Activated CD8-positive, alpha-beta memory T cell treated with anti-CD3 and anti-CD28 coated beads, Interleukin-2, amount 50 U/mL, for 48 hours (primary cell): Measurements from ENCODE around the gene PRPH.
"Not testable (repeated sequence)": the region's sequence is repeated elsewhere in the genome, so short reads cannot be mapped to it uniquely, and the experiment has no call there.

ENCODE experiments used
- DNase-seq: peaks from one replicate; pipeline ENCODE4 v3.0.0-alpha.2; 2020

Gene PRPH

DNA sequence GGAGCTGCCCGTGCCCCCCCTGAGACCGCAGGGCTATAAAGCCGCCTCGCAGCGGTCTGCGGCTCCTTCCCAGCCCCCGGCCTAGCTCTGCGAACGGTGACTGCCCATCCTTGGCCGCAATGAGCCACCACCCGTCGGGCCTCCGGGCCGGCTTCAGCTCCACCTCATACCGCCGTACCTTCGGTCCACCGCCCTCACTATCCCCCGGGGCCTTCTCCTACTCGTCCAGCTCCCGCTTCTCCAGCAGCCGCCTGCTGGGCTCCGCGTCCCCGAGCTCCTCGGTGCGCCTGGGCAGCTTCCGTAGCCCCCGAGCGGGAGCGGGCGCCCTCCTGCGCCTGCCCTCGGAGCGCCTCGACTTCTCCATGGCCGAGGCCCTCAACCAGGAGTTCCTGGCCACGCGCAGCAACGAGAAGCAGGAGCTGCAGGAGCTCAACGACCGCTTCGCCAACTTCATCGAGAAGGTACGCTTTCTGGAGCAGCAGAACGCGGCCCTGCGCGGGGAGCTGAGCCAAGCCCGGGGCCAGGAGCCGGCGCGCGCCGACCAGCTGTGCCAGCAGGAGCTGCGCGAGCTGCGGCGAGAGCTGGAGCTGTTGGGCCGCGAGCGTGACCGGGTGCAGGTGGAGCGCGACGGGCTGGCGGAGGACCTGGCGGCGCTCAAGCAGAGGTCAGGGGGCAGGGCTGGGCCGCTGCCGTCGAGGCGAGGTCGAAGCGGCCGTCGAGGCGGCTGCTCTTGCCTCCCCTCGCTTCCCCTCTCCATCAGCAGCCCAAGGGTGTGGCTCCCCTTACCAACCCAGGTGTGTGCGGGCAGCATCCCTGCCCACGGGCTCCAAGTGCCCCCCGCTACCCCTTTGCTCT lies at the start of gene PRPH:
Gene PRPH (plus strand): TSS at position 66 of the 855 bp plus-strand sequence. CDS start 54 bp downstream, at position 120.
- peak; percentile 64 for DNase-seq

- DNase-seq: no peak
Observed at GRCh38 chr12:49251357-49251756, 43.6 kb upstream of the PRPH start.

DNA sequence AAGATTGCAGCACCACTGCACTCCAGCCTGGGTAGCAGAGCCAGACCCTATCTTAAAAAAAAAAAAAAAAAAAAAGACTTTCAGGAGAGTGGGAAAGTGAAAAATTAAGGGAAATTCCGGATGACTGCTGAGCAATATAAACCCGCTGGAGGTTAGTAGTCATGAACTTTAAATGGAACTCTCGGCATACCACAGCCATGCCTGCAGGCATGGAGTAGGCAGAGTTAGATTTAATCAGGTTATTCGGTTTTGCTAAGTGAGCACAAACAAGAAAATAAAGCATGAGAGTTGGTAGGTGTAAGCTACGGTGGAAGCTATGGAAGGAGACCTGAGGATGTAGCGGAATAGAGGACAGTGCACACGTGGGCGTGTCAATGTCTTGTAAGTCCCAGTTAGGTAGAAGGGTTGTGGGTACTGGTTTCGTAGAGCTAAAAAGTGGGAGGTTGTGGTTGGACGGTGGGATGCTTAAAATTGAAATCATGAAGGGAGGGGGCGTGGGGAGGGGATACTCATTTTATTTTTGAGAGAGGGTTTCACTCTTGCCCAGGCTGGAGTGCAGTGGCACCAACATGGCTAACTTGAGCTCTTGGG lies 41.8 kb upstream of the PRPH start:
- no peak for DNase-seq

- not testable (repeated sequence) for DNase-seq
Observed at GRCh38 chr12:49255456-49255855, 39.5 kb upstream of the PRPH start.

DNA sequence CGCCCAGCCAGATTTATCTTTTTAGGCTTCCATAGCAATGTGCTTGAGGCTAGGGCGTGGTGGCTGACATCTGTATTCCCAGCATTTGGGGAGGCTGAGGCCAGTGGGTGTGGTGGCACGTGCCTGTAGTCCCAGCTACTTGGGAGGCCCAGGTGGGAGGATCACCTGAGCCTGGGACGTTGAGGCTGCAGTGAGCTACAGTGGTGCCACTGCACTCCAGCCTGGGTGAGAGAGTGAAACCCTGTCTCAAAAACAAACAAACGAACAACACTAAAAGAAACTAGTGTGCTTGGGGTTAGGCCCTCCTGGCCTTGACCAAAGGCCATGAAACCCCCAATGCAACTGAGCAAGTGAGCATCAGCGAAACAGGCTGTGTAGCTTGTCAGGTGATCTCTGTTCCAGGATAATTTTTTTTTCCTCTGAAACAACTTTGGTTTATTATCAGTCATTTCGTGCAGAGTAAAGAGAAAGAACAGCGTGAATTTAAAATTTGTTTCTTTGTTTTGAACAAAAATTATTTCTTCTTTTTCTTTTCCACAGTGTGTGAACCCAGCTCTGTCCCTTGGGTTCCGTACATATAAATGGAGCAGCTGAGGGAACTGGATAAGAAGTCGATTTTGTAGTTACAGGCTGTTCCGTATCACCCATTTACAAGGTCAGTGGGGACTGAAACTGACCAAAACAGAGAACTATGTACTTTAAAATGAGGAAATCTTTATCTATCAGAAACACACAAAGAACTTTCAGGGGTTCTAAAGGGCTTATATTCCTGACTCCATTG lies 38.9 kb upstream of the PRPH start:
- no peak for DNase-seq

GRCh38 chr12:49257508-49258184 lies 37.3 kb upstream of the PRPH start:
- not testable (repeated sequence) for DNase-seq

DNA sequence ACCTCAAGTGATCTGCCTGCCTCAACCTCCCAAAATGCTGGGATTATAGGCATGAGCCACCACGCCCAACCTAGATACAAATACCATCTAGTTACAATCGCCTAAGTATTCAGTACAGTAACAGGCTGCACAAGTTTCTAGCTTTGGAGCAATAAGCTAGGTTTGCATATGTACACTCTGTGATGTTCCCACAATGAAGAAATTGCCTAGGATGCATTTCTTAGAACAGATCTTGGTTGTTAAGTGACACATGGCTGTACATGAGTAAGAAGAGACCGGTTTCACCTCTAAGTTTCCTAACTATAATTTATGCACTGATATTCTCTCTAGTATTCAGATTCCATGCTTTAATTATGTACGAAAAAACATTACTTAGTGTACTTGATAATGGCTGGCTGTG lies 35.5 kb upstream of the PRPH start:
- DNase-seq: no peak

DNA sequence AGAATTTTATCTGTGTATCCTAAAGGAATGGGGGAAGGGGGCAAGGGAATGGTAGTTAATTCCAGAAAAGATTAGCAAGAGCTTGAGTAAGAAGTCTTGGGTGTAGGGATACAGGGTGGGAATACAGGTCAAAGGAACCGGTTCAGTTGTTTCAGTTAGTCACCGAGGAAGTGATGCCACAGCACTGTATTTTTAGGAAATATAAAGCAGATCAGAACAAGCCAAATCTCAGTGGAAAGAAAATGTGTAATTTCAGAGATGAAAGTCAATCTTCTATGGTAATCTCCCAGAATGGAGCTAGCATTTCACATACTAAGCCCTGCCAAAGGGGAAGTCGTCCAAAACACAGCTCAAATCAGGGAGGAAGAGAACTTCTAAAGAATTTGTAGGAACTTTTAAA lies 34.8 kb upstream of the PRPH start:
- no peak for DNase-seq

GRCh38 chr12:49260571-49261363 lies 34.2 kb upstream of the PRPH start:
- DNase-seq: no peak

DNA sequence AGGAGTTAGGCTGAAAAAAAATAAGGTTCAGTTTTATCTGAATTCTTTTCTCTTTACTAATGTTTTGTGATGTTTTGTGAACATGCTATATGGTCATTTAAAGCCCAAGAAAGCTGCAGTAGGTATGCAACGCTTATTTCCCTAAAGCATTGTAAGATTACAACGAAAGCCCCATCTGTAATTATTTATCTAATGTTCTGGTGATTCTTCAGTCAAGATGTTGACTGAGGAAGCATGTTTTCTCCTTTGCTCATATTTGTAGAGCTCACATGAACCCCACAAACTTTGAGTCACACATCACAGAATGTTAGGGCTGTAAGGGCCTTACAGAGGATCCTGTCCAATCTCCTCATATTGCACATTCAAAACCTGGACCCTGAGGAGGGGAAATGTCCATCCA lies 33.2 kb upstream of the PRPH start:
- DNase-seq: no peak

GRCh38 chr12:49263400-49263763 lies 31.6 kb upstream of the PRPH start:
- no peak for DNase-seq

DNA sequence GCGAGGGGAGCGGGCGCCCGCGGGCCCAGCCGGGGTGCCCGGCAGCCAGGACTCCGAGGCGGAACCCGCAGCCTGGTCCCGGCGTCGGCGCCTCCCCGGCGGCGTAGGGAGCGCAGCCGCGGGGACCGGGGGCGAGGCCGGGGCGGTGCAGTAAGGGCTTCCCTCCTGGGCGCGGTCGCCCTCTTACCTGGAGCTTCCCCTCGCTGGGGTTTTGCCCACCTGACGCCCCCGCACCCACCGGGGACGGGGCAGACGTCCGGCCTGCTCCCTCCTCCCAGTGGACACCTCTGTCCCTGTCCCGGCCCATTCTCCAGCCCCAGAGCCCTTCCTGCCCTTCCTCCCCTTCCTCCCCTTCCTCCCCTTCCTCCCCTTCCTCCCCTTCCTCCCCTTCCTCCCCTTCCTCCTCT lies 30.5 kb upstream of the PRPH start:
- peak; percentile 80 for DNase-seq

DNA sequence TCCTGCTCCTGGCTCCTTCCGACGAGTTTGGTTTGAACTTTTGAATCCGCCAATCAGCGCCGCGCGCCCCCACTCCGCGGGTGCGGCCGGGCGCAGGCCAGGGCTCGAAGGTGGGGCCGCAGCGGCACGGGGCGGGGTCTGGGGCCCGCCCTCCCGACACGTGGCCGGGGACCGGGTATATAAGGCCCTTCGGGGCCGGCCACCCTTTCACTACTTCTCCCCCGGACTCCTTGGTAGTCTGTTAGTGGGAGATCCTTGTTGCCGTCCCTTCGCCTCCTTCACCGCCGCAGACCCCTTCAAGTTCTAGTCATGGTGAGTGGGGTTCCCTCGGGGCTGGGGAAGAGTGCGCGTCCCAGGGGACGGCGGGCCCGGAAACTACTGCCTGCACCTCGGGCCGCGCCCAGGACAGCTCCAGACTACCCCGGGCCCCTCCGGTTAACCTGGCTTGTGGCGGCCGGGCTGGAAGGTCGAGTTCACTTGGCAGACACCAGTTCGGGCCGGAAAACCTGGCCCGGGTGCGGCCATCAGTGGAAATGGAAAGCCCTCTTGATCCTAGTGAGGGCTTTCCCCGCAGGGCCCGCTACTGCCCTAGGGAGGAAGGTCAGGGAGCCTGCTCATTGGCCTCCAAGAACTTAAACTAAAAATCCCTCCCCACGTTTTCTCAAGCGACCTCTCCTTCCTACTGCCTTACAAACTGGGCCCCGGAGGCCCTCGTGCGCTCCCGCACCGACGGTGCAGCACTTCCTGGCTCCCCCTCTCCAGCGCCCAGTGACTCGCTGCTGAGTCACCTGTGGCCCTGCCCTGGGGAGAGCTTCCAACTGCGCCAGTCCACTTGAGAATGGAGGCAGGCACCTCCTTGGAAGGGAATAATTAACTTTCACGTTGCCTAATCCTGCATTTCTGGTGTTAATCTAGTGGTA lies 29.8 kb upstream of the PRPH start, which contains the start of gene TUBA1C:
Gene TUBA1C (plus strand): TSS at position 210 of the 920 bp plus-strand sequence. CDS start 100 bp downstream, at position 310.
- DNase-seq: peak; percentile 98

DNA sequence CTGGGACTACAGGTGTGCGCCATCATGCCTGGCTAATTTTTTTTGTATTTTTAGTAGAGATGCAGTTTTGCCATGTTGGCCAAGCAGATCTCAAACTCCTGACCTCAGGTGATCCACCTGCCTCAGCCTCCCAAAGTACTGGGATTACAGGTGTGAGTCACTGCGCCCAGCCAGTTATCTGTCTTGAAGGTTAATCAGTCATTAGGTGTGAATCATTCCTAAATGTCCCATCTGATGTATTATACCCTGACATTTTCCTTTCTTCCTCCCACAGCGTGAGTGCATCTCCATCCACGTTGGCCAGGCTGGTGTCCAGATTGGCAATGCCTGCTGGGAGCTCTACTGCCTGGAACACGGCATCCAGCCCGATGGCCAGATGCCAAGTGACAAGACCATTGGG lies 25.8 kb upstream of the PRPH start:
- not testable (repeated sequence) for DNase-seq

GRCh38 chr12:49272790-49273725 lies 21.9 kb upstream of the PRPH start:
- DNase-seq: no peak

DNA sequence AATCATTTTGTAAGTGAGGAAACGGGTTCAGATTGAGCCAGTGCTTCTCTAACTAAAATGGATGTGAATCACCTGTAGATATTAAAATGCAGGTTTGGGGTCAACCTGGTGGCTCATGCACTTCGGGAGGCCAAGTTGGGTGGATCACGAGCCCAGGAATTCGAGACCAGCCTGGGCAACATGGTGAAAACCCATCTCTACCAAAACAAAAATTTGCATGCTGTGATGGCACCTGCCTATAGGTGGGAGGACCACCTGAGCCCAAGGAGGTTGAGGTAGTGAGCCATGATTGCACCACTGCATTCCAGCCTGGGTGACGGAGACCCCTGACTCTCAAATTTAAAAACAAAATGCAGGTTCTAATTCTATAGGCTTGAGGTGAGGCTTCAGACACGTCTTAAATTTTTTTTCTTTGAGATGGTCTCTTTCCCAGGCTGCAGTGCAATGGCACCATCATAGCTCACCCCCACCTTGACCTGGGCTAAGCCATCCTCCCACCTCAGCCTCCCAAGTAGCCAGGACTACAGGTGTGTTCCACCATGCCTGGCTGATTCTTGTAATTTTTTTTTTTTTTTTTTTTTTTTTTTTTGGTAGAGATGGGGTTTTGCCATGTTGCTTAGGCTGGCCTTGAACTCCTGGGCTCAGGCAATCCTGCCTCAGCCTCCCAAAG lies 21.1 kb upstream of the PRPH start:
- DNase-seq: no peak

DNA sequence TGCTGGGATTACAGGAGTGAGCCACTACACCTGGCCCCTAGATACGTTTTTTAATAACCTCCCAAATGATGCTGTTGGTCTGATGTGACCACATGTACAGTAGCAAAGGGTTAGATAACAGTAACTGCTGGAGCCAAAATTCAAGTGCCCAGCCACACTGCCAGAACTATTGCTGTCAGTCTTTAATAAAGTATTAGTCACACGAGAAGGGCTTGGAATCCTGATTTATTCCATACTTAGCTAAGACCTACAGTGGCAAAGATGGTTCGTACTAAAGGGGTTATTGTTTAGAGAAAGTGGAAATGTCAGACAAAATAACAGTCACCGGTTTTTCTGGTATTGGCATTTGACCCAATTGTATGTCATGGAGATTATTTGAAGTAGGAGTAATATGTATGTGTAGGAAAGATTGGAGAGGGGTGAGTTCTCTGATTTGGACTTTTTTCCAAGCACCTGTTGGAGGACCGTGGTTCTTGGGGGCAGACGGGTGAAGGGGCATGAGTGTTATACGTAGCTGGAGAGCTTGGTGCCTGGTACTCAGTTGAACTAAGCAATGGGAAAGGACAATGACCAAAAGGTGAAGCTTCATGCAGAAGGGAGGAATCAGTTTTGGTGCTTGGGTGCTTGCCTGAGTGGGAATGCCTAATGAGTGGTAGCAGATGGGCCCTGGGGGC lies 20.4 kb upstream of the PRPH start:
- no peak for DNase-seq
